ACC112 (cell line): ENCODE results near the gene TECTB.

Source experiments
- H2AFZ ChIP-seq: fragments of 200-600 bp; sonication (generic); one replicate; pipeline ENCODE4 v1.6.0; 2017; ENCODE audit warnings: antibody characterized with exemption, low read length; ENCODE audit not compliant: unreplicated experiment
- H3K27ac ChIP-seq: fragments of 200-600 bp; sonication (generic); 2 replicates; pipeline ENCODE4 v1.5.1; 2014; ENCODE audit warnings: low read depth, mild to moderate bottlenecking, antibody characterized with exemption, low read length, moderate library complexity
- H3K27me3 ChIP-seq: fragments of 200-600 bp; sonication (generic); 2 replicates; pipeline ENCODE4 v1.6.1; 2014; ENCODE audit warnings: mild to moderate bottlenecking, antibody characterized with exemption, low read length, moderate library complexity, mixed read lengths; ENCODE audit not compliant: insufficient read depth
- H3K36me3 ChIP-seq: fragments of 200-600 bp; sonication (generic); 2 replicates; pipeline ENCODE4 v1.6.1; 2016; ENCODE audit warnings: mild to moderate bottlenecking, antibody characterized with exemption, low read length, moderate library complexity, mixed read lengths; ENCODE audit not compliant: insufficient read depth
- H3K4me1 ChIP-seq: fragments of 200-600 bp; sonication (generic); one replicate; pipeline ENCODE4 v1.6.1; 2016; ENCODE audit warnings: low read length, mixed read lengths; ENCODE audit not compliant: insufficient read depth, unreplicated experiment, control insufficient read depth
- H3K4me3 ChIP-seq: fragments of 200-600 bp; sonication (generic); 2 replicates; pipeline ENCODE4 v1.5.1; 2014; ENCODE audit warnings: mild to moderate bottlenecking, low read depth, low read length
- H3K79me2 ChIP-seq: fragments of 200-600 bp; sonication (generic); one replicate; pipeline ENCODE4 v1.6.0; 2016; ENCODE audit warnings: low read length; ENCODE audit not compliant: control insufficient read depth, unreplicated experiment, insufficient read depth

TECTB gene

DNA sequence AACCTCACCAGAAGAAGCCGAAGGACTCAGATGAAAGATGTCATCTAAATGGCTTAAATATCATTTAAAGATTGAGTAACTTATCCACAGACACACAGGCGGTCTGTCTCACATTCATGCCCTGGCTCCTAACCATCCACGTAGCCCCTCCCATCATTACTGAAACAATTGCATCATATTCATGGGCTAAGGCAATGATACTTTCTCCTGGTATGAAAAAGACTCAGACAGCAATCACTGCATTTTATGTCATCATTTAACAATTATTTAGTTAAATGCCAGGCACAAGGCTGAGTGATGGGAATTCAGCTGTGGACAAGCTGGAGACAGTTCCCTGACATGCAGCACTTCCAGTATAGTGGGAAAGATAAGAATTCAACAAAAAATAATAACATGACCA, 11.2 kb upstream of the TECTB start:
- H3K27ac ChIP-seq, result peak overlapping the region; percentile 2; the same call in 1 of the 2 replicates
- no peaks in the 10 kb centered on the region for H3K36me3 ChIP-seq

GRCh38 chr10:112274831-112275230, 8.4 kb upstream of the TECTB start:
- Histone ChIP-seq H3K4me3 (no peak overlapping the region), H3K79me2 (no peaks in the 10 kb centered on the region), H3K4me1 (peaks cover 22% of the 10 kb centered on the region), H3K27me3 (no peaks in the 10 kb centered on the region), H3K27ac (no peak overlapping the region), H2AFZ (no peak overlapping the region), H3K36me3 (no peaks in the 10 kb centered on the region)

More for the DNA sequence above, 11.2 kb upstream of the TECTB start:
- Histone ChIP-seq H3K4me1 (peaks cover 13% of the 10 kb centered on the region), H3K4me3 (no peak overlapping the region), H3K27me3 (no peaks in the 10 kb centered on the region), H2AFZ (no peak overlapping the region), H3K79me2 (no peaks in the 10 kb centered on the region)

- H3K4me1 ChIP-seq, result peaks cover 22% of the 10 kb centered on the region
Observed at GRCh38 chr10:112275512-112276245, 7.5 kb upstream of the TECTB start.

DNA sequence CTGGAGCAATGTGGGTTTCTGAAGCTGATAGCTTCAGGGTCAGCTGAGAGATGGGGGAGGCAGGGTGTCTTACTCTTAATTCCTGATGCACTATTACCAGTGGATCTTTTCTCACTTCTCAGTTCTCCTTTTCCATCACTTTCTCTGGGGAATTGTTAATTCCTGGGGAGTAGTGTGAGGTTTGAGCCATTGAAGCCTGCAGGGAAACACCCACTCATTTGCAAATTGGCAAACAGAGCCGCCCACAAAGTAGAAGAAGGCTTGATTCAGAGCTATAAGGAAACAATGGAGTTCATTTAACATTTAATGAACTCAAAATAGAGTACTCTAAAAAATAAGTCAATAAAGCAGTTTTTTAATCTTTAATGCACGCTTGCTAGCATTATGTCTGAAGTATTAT, 4.3 kb upstream of the TECTB start:
- no peak overlapping the region for H3K4me3 ChIP-seq
- no peaks in the 10 kb centered on the region for H3K79me2 ChIP-seq
- peaks cover 8% of the 10 kb centered on the region for H3K4me1 ChIP-seq
- no peaks in the 10 kb centered on the region for H3K36me3 ChIP-seq
- H3K27ac ChIP-seq, result no peak overlapping the region
- H3K27me3 ChIP-seq, result peaks cover 6% of the 10 kb centered on the region; the same call in 1 of the 2 replicates
- no peak overlapping the region for H2AFZ ChIP-seq

More at GRCh38 chr10:112275512-112276245, 7.5 kb upstream of the TECTB start:
- H3K27me3 ChIP-seq, result no peaks in the 10 kb centered on the region
- no peak overlapping the region for H3K27ac ChIP-seq
- H3K36me3 ChIP-seq, result no peaks in the 10 kb centered on the region
- no peak overlapping the region for H2AFZ ChIP-seq
- no peak overlapping the region for H3K4me3 ChIP-seq
- no peaks in the 10 kb centered on the region for H3K79me2 ChIP-seq

DNA sequence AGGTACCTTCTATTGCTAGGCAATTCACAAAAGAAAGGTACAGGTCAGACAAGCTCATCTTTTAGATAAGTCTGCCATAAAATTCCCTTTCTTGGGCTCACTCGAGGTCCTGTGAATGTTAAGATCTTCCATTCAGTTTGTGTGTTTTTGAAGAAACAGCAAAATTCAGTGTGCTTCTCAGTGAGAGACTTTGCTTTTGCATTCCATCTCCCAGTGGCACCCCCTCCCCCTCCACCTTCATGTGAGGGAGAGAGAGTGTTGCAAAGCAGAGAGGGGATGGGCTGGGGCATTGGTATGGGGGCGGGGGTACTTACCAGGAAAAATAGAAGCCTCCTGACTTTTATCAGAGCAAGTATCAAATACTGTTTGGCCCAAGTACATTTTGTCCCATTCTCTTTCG, 3.8 kb upstream of the TECTB start:
- Histone ChIP-seq H3K27me3 (peaks cover 6% of the 10 kb centered on the region; the same call in 1 of the 2 replicates), H3K4me1 (peaks cover 8% of the 10 kb centered on the region), H2AFZ (no peak overlapping the region), H3K79me2 (no peaks in the 10 kb centered on the region), H3K27ac (no peak overlapping the region), H3K36me3 (no peaks in the 10 kb centered on the region), H3K4me3 (no peak overlapping the region)

DNA sequence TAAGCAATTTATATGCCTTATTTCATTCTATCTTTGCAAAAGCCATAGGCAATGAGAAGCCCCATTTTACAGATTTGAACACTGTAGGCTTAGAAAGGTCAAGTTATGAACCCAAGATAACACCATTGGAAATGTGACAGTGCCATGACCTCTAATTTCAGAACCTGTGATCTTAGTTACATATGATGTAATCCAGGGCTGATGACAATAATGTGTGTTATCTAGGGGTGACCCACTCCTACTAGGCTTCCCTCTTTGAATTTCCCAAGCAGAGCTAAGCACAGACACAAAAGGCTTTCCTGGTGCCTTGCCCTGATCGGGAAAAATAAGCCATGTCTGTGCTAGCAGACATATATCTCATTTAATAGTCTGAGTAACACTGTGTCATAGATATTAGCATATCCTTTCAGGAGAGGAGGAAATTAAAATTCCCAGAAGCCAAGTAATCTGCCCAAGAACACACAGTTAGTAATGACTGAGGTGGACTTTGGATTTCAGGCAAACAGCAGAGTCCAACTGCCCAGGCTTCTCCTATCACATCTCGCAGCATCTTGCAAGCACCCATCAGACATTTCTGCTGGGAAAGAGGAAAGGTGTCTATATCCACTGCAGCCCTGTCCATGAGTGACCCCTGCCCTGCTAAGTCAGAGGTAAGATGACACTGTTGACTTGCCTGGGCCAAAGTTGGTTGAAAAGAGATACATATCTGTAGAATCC, 2.8 kb upstream of the TECTB start:
- H3K79me2 ChIP-seq, result no peaks in the 10 kb centered on the region
- H3K4me3 ChIP-seq, result no peak overlapping the region
- H2AFZ ChIP-seq, result no peak overlapping the region
- peaks cover 6% of the 10 kb centered on the region; the same call in 1 of the 2 replicates for H3K27me3 ChIP-seq
- H3K4me1 ChIP-seq, result peaks cover 8% of the 10 kb centered on the region
- no peak overlapping the region for H3K27ac ChIP-seq
- H3K36me3 ChIP-seq, result no peaks in the 10 kb centered on the region

- Histone ChIP-seq H3K4me3 (no peak overlapping the region), H2AFZ (no peak overlapping the region), H3K4me1 (peaks cover 8% of the 10 kb centered on the region), H3K79me2 (no peaks in the 10 kb centered on the region), H3K27me3 (peaks cover 6% of the 10 kb centered on the region; the same call in 1 of the 2 replicates), H3K36me3 (no peaks in the 10 kb centered on the region), H3K27ac (no peak overlapping the region)
Observed at GRCh38 chr10:112282086-112282485, 1.1 kb upstream of the TECTB start.

GRCh38 chr10:112286837-112287818, 3.9 kb downstream of the TECTB start:
- Histone ChIP-seq H3K4me3 (no peak overlapping the region), H3K36me3 (no peaks in the 10 kb centered on the region), H3K79me2 (no peaks in the 10 kb centered on the region), H3K4me1 (no peaks in the 10 kb centered on the region), H3K27ac (no peak overlapping the region), H3K27me3 (peaks cover 6% of the 10 kb centered on the region; the same call in 1 of the 2 replicates), H2AFZ (no peak overlapping the region)

DNA sequence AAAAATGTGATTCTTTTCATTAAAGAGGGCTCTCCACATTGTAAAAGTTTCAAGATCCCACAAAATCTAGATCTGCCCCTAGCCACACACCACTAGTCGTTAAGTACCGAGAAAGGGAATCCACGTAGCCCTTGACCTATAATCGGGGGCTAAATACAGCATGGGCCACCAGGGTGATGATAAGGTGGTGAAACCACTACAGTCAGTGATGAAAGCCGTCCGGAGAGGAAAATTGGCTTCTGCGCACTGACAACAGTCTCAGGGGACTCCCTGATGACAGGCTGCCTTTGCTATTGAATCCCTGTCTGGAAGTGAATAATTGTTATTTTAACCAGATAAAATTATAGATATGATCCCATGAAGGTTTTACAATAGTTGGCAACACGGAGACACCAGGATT, 4.6 kb downstream of the TECTB start:
- H3K4me1 ChIP-seq, result no peaks in the 10 kb centered on the region
- H3K27me3 ChIP-seq, result peaks cover 6% of the 10 kb centered on the region; the same call in 1 of the 2 replicates
- no peak overlapping the region for H3K27ac ChIP-seq
- no peaks in the 10 kb centered on the region for H3K36me3 ChIP-seq
- H3K4me3 ChIP-seq, result no peak overlapping the region
- H3K79me2 ChIP-seq, result no peaks in the 10 kb centered on the region
- H2AFZ ChIP-seq, result no peak overlapping the region

DNA sequence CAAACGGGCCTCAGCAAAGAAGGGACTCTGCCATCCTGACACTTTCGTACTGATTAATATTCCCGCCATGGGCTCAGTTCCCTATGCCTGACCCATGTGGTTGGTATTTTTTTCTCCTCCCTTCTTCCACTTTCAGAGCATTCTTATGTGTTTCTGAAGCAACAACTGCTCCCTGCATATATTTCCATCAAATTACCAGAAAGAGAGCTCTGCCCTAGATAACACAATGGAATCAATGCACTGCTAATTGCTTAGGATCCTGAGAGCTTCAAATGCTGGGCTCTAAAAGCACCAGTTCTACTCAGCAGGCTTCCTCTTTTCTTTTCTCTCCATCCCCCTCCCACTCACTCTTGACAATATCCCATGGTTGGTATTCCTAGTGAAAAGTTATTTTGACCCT, 5.3 kb downstream of the TECTB start:
- no peak overlapping the region for H2AFZ ChIP-seq
- no peaks in the 10 kb centered on the region for H3K36me3 ChIP-seq
- no peaks in the 10 kb centered on the region for H3K4me1 ChIP-seq

More for the DNA sequence above, 5.3 kb downstream of the TECTB start:
- H3K27me3 ChIP-seq, result peaks cover 6% of the 10 kb centered on the region
- H3K27ac ChIP-seq, result no peak overlapping the region
- H3K79me2 ChIP-seq, result no peaks in the 10 kb centered on the region
- no peak overlapping the region for H3K4me3 ChIP-seq
